Gastroesophageal sphincter (tissue), 4 donors: ENCODE results near the gene NRXN2. TPM values are rescaled to one million over a fixed set of nuclear protein-coding genes. Genes with fewer than 3 reads are reported as not detected.
A peak's percentile ranks its signal among the peaks of the same experiment; 100 is the strongest.

Experiments
- ATAC-seq: fragments of 150-250 bp; one replicate; pipeline ENCODE4 v1.9.1; 2016; ENCODE audit warnings: mild to moderate bottlenecking, moderate library complexity
- H3K27ac ChIP-seq, 4 donors: fragments of 200-600 bp; sonication (generic) in 3 of 4; 1 replicate in 3 of 4; 2 replicates in 1 of 4; pipeline ENCODE4 v1.5.1; 2016 to 2019
- H3K27me3 ChIP-seq: fragments of 200-600 bp; sonication (generic); one replicate; pipeline ENCODE4 v1.5.1; 2019
- H3K36me3 ChIP-seq, 2 donors: fragments of 200-600 bp; sonication (generic); one replicate each; pipeline ENCODE4 v1.5.1; 2019; ENCODE audit warnings: control low read depth in 1 of 2
- H3K4me1 ChIP-seq, 3 donors: fragments of 200-600 bp; sonication (generic); 1 replicate in 2 of 3; 2 replicates in 1 of 3; pipeline ENCODE4 v1.5.1; 2016 to 2019; ENCODE audit warnings: control low read depth in 2 of 3
- H3K4me3 ChIP-seq, 2 donors: fragments of 200-600 bp; sonication (generic); one replicate each; pipeline ENCODE4 v1.5.1; 2019; ENCODE audit warnings: mild to moderate bottlenecking in 1 of 2, moderate library complexity in 1 of 2
- H3K9me3 ChIP-seq, 3 donors: fragments of 200-600 bp; sonication (generic); one replicate each; pipeline ENCODE4 v1.5.1; 2017 to 2019; ENCODE audit warnings: control low read depth in 2 of 3
- CTCF ChIP-seq, 4 experiments: fragments of 200-600 bp in 2 of 4; fragments of 450-650 bp in 2 of 4; sonication (generic) in 1 of 4; IDR thresholded peaks; one replicate each; pipeline ENCODE4 v1.5.1; 2017 to 2019; ENCODE audit warnings: antibody characterized with exemption in 4 of 4, mild to moderate bottlenecking in 2 of 4, moderate library complexity in 2 of 4
- EP300 ChIP-seq: sonication (generic); formaldehyde crosslinking; IDR thresholded peaks from one replicate; pipeline ENCODE4 v1.6.1; 2017; ENCODE audit warnings: antibody characterized with exemption, mild to moderate bottlenecking
- POLR2A ChIP-seq, 2 donors: fragments of 450-650 bp; IDR thresholded peaks; one replicate each; pipeline ENCODE4 v1.6.1; 2017; ENCODE audit warnings: antibody characterized with exemption in 2 of 2, mild to moderate bottlenecking in 2 of 2, moderate library complexity in 1 of 2
- POLR2AphosphoS5 ChIP-seq: sonication (generic); formaldehyde crosslinking; IDR thresholded peaks from one replicate; pipeline ENCODE4 v1.6.1; 2017; ENCODE audit warnings: antibody characterized with exemption
- WGBS, 2 donors: methylation state at CpG; one replicate each; pipeline ENCODE4 v1.1.5; 2018; ENCODE audit warnings: low coverage in 1 of 2; 5-methylcytosine and 5-hydroxymethylcytosine counted together
- total RNA-seq, 4 donors: library from RNA; depleted of rRNA; stranded (reverse); fragments of >200 nt; gene quantifications; one replicate each; pipeline ENCODE4 v1.1.0, GENCODE V29; 2016

NRXN2 gene
- total RNA-seq, 4 donors from 2014 or later = 3.4 to 25.4 (median 5.0) TPM

GRCh38 chr11:64658265-64658664 lies 64.7 kb downstream of the NRXN2 start:
- WGBS, 2 donors = no CpG with 5 or more reads among the region's 2 CpGs
- Histone ChIP-seq H3K4me3 (no peak overlapping the region), H3K4me1 (peaks cover 0 to 9% (median 0%) of the 10 kb centered on the region in 3 donors), H3K36me3 (no peaks in the 10 kb centered on the region), H3K27ac (no peak overlapping the region), H3K27me3 (peaks cover 16% of the 10 kb centered on the region), H3K9me3 (no peaks in the 10 kb centered on the region)
- no peak for ATAC-seq
- TF ChIP-seq CTCF (IDR thresholded peaks at IDR 0.05) (no peak), EP300 (no peak), POLR2A (IDR thresholded peaks at IDR 0.05) (no peak), POLR2AphosphoS5 (no peak)

GRCh38 chr11:64656862-64657261 lies 66.1 kb downstream of the NRXN2 start:
- WGBS, 2 donors = 100% methylated on average over 1 of the region's 6 CpGs; no CpG with 5 or more reads in 1 of the 2 donors
- peaks cover 16% of the 10 kb centered on the region for H3K27me3 ChIP-seq
- no peaks in the 10 kb centered on the region for H3K36me3 ChIP-seq
- H3K9me3 ChIP-seq = no peaks in the 10 kb centered on the region
- H3K4me3 ChIP-seq = no peak overlapping the region
- H3K27ac ChIP-seq = no peak overlapping the region
- H3K4me1 ChIP-seq = peaks cover 0 to 16% (median 2%) of the 10 kb centered on the region in 3 donors
- TF ChIP-seq POLR2AphosphoS5 = no peak
- no peak for TF ChIP-seq CTCF (IDR thresholded peaks at IDR 0.05)
- no peak for ATAC-seq

GRCh38 chr11:64655941-64656601 lies 66.9 kb downstream of the NRXN2 start:
- peaks cover 16% of the 10 kb centered on the region for H3K27me3 ChIP-seq
- no peaks in the 10 kb centered on the region for H3K9me3 ChIP-seq
- no peak overlapping the region for H3K27ac ChIP-seq
- ATAC-seq = peak; percentile 52
- TF ChIP-seq CTCF (IDR thresholded peaks at IDR 0.05) = no peak
- peaks cover 0 to 15% (median 2%) of the 10 kb centered on the region in 3 donors for H3K4me1 ChIP-seq
- no peak overlapping the region for H3K4me3 ChIP-seq
- H3K36me3 ChIP-seq = no peaks in the 10 kb centered on the region
- WGBS, 2 donors = 65 to 68% methylated on average over 3 to 5 of the region's 8 CpGs

GRCh38 chr11:64654958-64655541 lies 67.9 kb downstream of the NRXN2 start:
- peak; percentile 34 for ATAC-seq
- H3K9me3 ChIP-seq = no peaks in the 10 kb centered on the region
- no peak overlapping the region for H3K4me3 ChIP-seq

More at GRCh38 chr11:64654958-64655541, 67.9 kb downstream of the NRXN2 start:
- Histone ChIP-seq H3K27me3 (peaks cover 16% of the 10 kb centered on the region), H3K4me1 (peaks cover 0 to 8% (median 2%) of the 10 kb centered on the region in 3 donors), H3K27ac (no peak overlapping the region), H3K36me3 (no peaks in the 10 kb centered on the region)
- WGBS, 2 donors = 54 to 66% methylated on average over 4 to 5 of the region's 13 CpGs
- TF ChIP-seq EP300 (no peak), POLR2A (IDR thresholded peaks at IDR 0.05) (no peak), POLR2AphosphoS5 (no peak), CTCF (IDR thresholded peaks at IDR 0.05) (no peak)
